ENCODE results near the gene GLRX5. TPM values are rescaled to one million over a fixed set of nuclear protein-coding genes. Genes with fewer than 3 reads are reported as not detected.
"Not testable (repeated sequence)": the region's sequence is repeated elsewhere in the genome, so short reads cannot be mapped to it uniquely, and the experiment has no call there.

The GLRX5 gene
- total and polyA plus RNA-seq, 2 donors (not counting 1 experiment from before 2014, with no cell fraction given), result 28.4 to 47.6 TPM

DNA sequence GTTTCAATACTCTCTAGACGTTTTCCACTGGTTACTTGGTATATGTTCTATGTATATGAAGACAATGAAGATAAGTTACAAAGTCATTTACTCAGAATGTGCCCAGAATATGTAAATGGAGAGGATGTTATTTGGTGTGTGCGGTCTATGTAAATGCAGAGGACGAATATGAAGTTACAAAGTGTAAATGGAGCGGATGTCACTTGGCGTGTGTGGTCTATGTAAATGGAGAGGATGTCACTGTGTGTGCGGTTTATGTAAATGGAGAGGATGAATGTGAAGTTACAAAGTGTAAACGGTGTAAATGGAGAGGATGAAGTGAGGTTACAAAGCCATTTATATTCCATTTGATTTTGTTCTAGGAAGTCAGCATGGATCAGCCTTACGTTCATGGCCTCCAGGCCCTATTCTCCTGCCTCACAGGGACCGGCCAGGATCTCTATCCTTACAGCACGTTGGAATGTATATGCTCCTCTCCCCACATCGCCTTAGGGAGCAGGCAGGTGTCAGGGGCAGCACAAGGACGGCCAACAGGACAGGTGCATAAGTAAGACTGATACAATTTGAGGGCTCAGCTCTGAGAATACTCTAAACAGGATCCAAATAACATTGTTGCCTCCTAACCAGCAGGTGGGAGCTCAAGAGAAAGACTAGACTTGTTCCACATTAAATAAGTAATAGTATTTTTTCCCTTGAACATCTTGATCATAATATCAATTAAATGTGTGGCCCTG, 42.4 kb downstream of the GLRX5 start:
- Histone ChIP-seq H3K79me2 (ENCODE audit: control insufficient read depth, insufficient read depth, low read length) (no peaks in the 10 kb centered on the region), H3K9ac (ENCODE audit: insufficient read depth, low read length) (no peak overlapping the region), H3K27ac (ENCODE audit: insufficient read depth, low read length) (no peak overlapping the region), H3K27me3 (ENCODE audit: control insufficient read depth, insufficient read depth, low read length) (no peaks in the 10 kb centered on the region), H3K4me1 (ENCODE audit: control insufficient read depth, extremely low read depth, insufficient read depth, low read length) (no peaks in the 10 kb centered on the region), H3K4me2 (ENCODE audit: extremely low read depth, insufficient read depth, low read length) (no peak overlapping the region), H2AFZ (ENCODE audit: low read length) (no peak overlapping the region), H3K4me3 (replicated peaks in 1 of 4; ENCODE audit: control extremely low read depth in 1 of 4, insufficient read depth in 1 of 4, low read depth in 3 of 4, low read length in 4 of 4) (no peak overlapping the region), H4K20me1 (ENCODE audit: control insufficient read depth, extremely low read depth, insufficient read depth, low read length) (no peaks in the 10 kb centered on the region), H3K36me3 (ENCODE audit: control insufficient read depth, insufficient read depth, low read length) (no peaks in the 10 kb centered on the region), H3K9me3 (ENCODE audit: control insufficient read depth, insufficient read depth, low read depth, low read length) (no peaks in the 10 kb centered on the region)
- no peak for DNase-seq (ENCODE audit: low read depth in 2 of 2)
- TF ChIP-seq, protein P1, sequence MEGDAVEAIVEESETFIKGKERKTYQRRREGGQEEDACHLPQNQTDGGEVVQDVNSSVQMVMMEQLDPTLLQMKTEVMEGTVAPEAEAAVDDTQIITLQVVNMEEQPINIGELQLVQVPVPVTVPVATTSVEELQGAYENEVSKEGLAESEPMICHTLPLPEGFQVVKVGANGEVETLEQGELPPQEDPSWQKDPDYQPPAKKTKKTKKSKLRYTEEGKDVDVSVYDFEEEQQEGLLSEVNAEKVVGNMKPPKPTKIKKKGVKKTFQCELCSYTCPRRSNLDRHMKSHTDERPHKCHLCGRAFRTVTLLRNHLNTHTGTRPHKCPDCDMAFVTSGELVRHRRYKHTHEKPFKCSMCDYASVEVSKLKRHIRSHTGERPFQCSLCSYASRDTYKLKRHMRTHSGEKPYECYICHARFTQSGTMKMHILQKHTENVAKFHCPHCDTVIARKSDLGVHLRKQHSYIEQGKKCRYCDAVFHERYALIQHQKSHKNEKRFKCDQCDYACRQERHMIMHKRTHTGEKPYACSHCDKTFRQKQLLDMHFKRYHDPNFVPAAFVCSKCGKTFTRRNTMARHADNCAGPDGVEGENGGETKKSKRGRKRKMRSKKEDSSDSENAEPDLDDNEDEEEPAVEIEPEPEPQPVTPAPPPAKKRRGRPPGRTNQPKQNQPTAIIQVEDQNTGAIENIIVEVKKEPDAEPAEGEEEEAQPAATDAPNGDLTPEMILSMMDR (conservative IDR thresholded peaks at IDR 0.05 in 1 of 2, IDR thresholded peaks at IDR 0.05 in 1 of 2; ENCODE audit: low read depth in 1 of 2, low read length in 2 of 2), result no peak
- no peak for TF ChIP-seq EZH2 (IDR thresholded peaks at IDR 0.05; ENCODE audit: low read length, missing control alignments)

DNA sequence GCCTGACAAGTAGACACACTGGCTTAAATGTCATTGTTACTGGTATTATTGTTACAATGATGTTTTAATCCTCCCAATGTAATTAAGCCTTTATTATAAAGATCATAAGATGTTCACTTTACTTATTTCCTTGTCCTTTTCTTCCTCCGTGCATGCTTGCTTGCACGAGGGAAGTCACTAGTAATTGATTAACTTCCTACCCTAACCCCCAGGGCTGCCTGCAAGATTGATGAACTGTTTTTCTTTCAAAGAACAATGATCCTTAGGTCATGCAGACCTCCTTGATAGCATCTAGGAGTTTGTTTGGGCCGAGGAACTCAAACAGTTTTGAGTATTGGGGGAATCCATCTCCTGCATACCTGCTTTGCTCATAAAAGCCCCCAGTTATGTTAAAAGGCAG, 43.0 kb downstream of the GLRX5 start:
- Histone ChIP-seq H3K4me3 (replicated peaks in 1 of 4; ENCODE audit: control extremely low read depth in 1 of 4, insufficient read depth in 1 of 4, low read depth in 3 of 4, low read length in 4 of 4) (no peak overlapping the region), H3K27ac (ENCODE audit: insufficient read depth, low read length) (no peak overlapping the region), H3K36me3 (ENCODE audit: control insufficient read depth, insufficient read depth, low read length) (no peaks in the 10 kb centered on the region), H3K4me2 (ENCODE audit: extremely low read depth, insufficient read depth, low read length) (no peak overlapping the region), H3K27me3 (ENCODE audit: control insufficient read depth, insufficient read depth, low read length) (no peaks in the 10 kb centered on the region), H3K79me2 (ENCODE audit: control insufficient read depth, insufficient read depth, low read length) (no peaks in the 10 kb centered on the region), H2AFZ (ENCODE audit: low read length) (no peak overlapping the region), H3K4me1 (ENCODE audit: control insufficient read depth, extremely low read depth, insufficient read depth, low read length) (no peaks in the 10 kb centered on the region), H3K9ac (ENCODE audit: insufficient read depth, low read length) (no peak overlapping the region), H4K20me1 (ENCODE audit: control insufficient read depth, extremely low read depth, insufficient read depth, low read length) (no peaks in the 10 kb centered on the region), H3K9me3 (ENCODE audit: control insufficient read depth, insufficient read depth, low read depth, low read length) (no peaks in the 10 kb centered on the region)
- DNase-seq (ENCODE audit: low read depth in 2 of 2), result no peak
- TF ChIP-seq EZH2 (IDR thresholded peaks at IDR 0.05; ENCODE audit: low read length, missing control alignments), result no peak
- TF ChIP-seq, protein P1 (conservative IDR thresholded peaks at IDR 0.05 in 1 of 2, IDR thresholded peaks at IDR 0.05 in 1 of 2; ENCODE audit: low read depth in 1 of 2, low read length in 2 of 2), result no peak

DNA sequence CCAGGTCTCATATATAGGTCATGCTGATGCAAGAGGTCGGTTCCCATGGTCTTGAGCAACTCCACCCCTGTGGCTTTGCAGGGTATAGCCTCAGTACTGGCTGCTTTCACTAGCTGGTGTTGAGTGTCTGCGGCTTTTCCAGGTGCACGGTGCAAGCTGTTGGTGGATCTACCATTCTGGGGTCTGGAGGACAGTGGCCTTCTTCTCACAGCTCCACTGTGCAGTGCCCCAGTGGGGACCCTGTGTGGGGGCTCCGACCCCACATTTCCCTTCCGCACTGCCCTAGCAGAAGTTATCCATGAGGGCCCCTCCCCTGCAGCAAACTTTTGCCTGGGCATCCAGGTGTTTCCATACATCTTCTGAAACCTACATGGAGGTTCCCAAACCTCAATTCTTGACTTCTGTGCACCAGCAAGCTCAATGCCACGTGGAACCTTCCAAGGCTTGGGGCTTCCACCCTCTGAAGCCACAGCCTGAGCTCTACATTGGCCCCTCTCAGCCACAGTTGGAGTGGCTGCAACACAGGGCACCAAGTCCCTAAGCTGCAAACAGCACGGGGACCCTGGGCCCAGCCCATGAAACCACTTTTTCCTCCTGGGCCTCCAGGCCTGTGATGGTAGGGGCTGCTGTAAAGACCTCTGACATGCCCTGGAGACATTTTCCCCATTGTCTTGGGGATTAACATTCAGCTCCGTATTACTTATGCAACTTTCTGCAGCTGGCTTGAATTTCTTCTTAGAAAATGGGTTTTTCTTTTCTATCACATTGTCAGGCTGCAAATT, 49.2 kb downstream of the GLRX5 start:
- not testable (repeated sequence) for H3K27ac ChIP-seq (ENCODE audit: insufficient read depth, low read length); H3K9ac ChIP-seq (ENCODE audit: insufficient read depth, low read length)

More for the DNA sequence above, 49.2 kb downstream of the GLRX5 start:
- H4K20me1 ChIP-seq (ENCODE audit: control insufficient read depth, extremely low read depth, insufficient read depth, low read length); H3K4me1 ChIP-seq (ENCODE audit: control insufficient read depth, extremely low read depth, insufficient read depth, low read length); H2AFZ ChIP-seq (ENCODE audit: low read length); H3K27me3 ChIP-seq (ENCODE audit: control insufficient read depth, insufficient read depth, low read length); H3K4me2 ChIP-seq (ENCODE audit: extremely low read depth, insufficient read depth, low read length); H3K79me2 ChIP-seq (ENCODE audit: control insufficient read depth, insufficient read depth, low read length); H3K4me3 ChIP-seq (replicated peaks in 1 of 4; ENCODE audit: control extremely low read depth in 1 of 4, insufficient read depth in 1 of 4, low read depth in 3 of 4, low read length in 4 of 4); H3K36me3 ChIP-seq (ENCODE audit: control insufficient read depth, insufficient read depth, low read length); DNase-seq (ENCODE audit: low read depth in 2 of 2); H3K9me3 ChIP-seq (ENCODE audit: control insufficient read depth, insufficient read depth, low read depth, low read length): not testable (repeated sequence)

Measured in fibroblast of lung (primary cell).